Effector memory CD8-positive, alpha-beta T cell (primary cell): Measurements from ENCODE around the gene RIMS4.
"Not testable (repeated sequence)": the region's sequence is repeated elsewhere in the genome, so short reads cannot be mapped to it uniquely, and the experiment has no call there.

ENCODE experiments used
- ATAC-seq: fragments of 150-1000 bp; cut with Tn5 transposase; replicated peaks from 2 replicates; pipeline ENCODE4 v1.10.0; 2021; ENCODE audit warnings: mild to moderate bottlenecking, moderate library complexity
- DNase-seq, 3 experiments: peaks; one replicate each; pipeline ENCODE4 v3.0.0; 2021
- H3K27ac Mint-ChIP-seq, 2 donors: one replicate each; pipeline ENCODE4 v1.8.0; 2022; ENCODE audit warnings: mild to moderate bottlenecking in 2 of 2, mixed read lengths in 2 of 2, moderate library complexity in 2 of 2
- H3K27me3 Mint-ChIP-seq, 2 donors: one replicate each; pipeline ENCODE4 v1.8.0; 2022; ENCODE audit warnings: mixed read lengths in 2 of 2
- H3K36me3 Mint-ChIP-seq: one replicate; pipeline ENCODE4 v1.8.0; 2022; ENCODE audit warnings: mild to moderate bottlenecking, moderate library complexity, mixed read lengths; ENCODE audit not compliant: insufficient read depth
- H3K4me1 Mint-ChIP-seq, 2 donors: one replicate each; pipeline ENCODE4 v1.8.0; 2022; ENCODE audit warnings: low read depth in 2 of 2, mixed read lengths in 2 of 2
- H3K4me3 Mint-ChIP-seq, 2 donors: one replicate each; pipeline ENCODE4 v1.8.0; 2022; ENCODE audit warnings: mild to moderate bottlenecking in 2 of 2, mixed read lengths in 2 of 2, moderate library complexity in 2 of 2
- H3K9me3 Mint-ChIP-seq, 2 donors: one replicate each; pipeline ENCODE4 v1.8.0; 2022; ENCODE audit warnings: mixed read lengths in 2 of 2

Gene RIMS4

GRCh38 chr20:44776980-44777379, 33.4 kb downstream of the RIMS4 start:
- H3K27ac Mint-ChIP-seq, result no peak overlapping the region
- H3K27me3 Mint-ChIP-seq, result peaks cover 27 to 29% of the 10 kb centered on the region in 2 donors
- no peak for ATAC-seq
- H3K4me1 Mint-ChIP-seq, result no peaks in the 10 kb centered on the region
- no peaks in the 10 kb centered on the region for H3K36me3 Mint-ChIP-seq
- no peak overlapping the region for H3K4me3 Mint-ChIP-seq
- no peak for DNase-seq
- no peaks in the 10 kb centered on the region for H3K9me3 Mint-ChIP-seq

GRCh38 chr20:44773070-44773829, 37.1 kb downstream of the RIMS4 start:
- Mint-ChIP-seq H3K27me3 (peaks cover 22 to 35% of the 10 kb centered on the region in 2 donors), H3K36me3 (no peaks in the 10 kb centered on the region), H3K9me3 (no peaks in the 10 kb centered on the region), H3K27ac (no peak overlapping the region), H3K4me3 (no peak overlapping the region), H3K4me1 (peaks cover 0 to 2% of the 10 kb centered on the region in 2 donors)
- DNase-seq, result no peak
- ATAC-seq, result no peak

DNA sequence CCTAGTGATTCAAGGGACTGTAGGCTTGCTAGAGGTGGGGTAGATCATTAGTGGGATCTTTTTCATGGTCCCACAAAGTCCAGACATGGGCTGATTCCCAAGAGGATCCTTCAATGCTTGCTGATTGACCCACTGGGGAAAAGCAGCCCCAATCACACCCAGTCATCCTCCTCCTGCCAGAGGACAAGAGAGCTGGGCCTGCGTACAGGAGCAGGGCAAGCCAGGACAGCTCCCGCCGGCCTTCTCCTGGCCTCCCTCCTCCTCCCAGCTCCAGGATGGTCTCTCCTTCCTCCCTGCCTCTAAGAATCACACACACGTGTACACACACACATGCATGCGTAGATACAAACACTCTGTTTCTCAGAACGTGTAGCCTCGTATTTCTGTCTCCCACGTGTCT, 37.7 kb downstream of the RIMS4 start:
- no peak for DNase-seq
- peaks cover 0 to 2% of the 10 kb centered on the region in 2 donors for H3K4me1 Mint-ChIP-seq
- no peaks in the 10 kb centered on the region for H3K36me3 Mint-ChIP-seq
- H3K27ac Mint-ChIP-seq, result no peak overlapping the region
- no peak for ATAC-seq
- no peak overlapping the region for H3K4me3 Mint-ChIP-seq
- peaks cover 22 to 36% of the 10 kb centered on the region in 2 donors for H3K27me3 Mint-ChIP-seq
- no peaks in the 10 kb centered on the region for H3K9me3 Mint-ChIP-seq

GRCh38 chr20:44771172-44771535, 39.2 kb downstream of the RIMS4 start:
- H3K9me3 Mint-ChIP-seq, result no peaks in the 10 kb centered on the region
- H3K27ac Mint-ChIP-seq, result no peak overlapping the region
- no peaks in the 10 kb centered on the region for H3K36me3 Mint-ChIP-seq
- DNase-seq (no peak), ATAC-seq (no peak)
- peaks cover 0 to 2% of the 10 kb centered on the region in 2 donors for H3K4me1 Mint-ChIP-seq
- H3K27me3 Mint-ChIP-seq, result peaks cover 19 to 39% of the 10 kb centered on the region in 2 donors
- no peak overlapping the region for H3K4me3 Mint-ChIP-seq

DNA sequence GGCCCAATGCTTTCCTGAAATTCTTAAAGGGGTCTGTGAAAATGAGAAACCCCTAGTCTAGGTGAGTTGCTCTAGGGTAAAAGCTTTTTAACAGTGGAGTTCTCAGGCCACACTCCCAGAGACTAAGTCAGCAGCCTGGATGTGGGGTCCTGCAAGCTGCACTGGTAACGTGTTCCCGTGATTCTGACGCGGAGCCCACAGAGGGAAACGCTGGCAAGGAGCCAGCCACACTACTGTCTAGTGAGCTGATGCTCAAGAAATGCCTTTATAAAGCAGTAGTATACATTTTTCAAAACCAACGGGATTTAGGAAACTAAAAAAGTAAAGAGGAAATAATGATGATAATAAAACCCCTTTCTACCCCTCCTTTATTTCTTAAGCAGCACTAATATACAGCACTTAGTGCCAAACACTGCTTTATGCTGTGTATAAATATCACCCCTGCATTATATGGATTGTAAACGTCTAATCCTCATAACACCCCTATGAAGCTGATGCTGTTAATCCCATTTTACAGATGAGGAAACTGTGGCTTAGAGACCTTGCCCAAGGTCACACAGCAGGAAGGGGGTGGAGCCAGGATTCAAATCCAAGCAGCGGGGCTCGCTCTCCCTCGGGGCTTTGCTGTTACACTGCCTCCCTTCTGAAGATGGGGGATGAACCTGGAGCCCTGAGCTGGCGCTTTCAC, 39.7 kb downstream of the RIMS4 start:
- no peaks in the 10 kb centered on the region for H3K9me3 Mint-ChIP-seq
- ATAC-seq (no peak), DNase-seq (no peak)
- no peaks in the 10 kb centered on the region for H3K36me3 Mint-ChIP-seq
- H3K27ac Mint-ChIP-seq, result no peak overlapping the region
- no peak overlapping the region for H3K4me3 Mint-ChIP-seq
- H3K4me1 Mint-ChIP-seq, result peaks cover 0 to 2% of the 10 kb centered on the region in 2 donors
- peaks cover 23 to 40% of the 10 kb centered on the region in 2 donors for H3K27me3 Mint-ChIP-seq

DNA sequence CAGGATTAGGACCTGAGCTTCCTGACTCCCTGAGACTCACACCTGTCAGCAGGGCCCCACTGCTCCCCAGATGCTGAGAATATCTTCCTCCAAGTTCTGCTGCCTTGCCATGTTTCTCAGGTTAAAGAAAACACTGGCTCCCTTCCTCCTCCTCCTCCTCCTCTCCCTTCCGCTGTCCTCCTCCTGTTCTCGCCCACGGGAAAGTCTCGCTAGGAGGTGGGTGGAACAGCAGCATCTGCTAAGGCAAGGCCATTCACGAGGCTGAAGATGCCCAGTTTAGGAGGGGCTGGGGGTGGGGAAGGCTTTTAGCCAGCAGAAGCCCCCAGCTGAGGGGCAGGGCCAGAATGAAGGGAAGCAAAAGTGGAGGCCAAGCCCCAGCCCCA, 40.9 kb downstream of the RIMS4 start:
- DNase-seq (no peak), ATAC-seq (no peak)
- no peaks in the 10 kb centered on the region for H3K36me3 Mint-ChIP-seq
- H3K4me1 Mint-ChIP-seq, result peaks cover 0 to 4% of the 10 kb centered on the region in 2 donors
- H3K4me3 Mint-ChIP-seq, result no peak overlapping the region
- no peaks in the 10 kb centered on the region for H3K9me3 Mint-ChIP-seq
- no peak overlapping the region for H3K27ac Mint-ChIP-seq
- peaks cover 32 to 47% of the 10 kb centered on the region in 2 donors for H3K27me3 Mint-ChIP-seq

DNA sequence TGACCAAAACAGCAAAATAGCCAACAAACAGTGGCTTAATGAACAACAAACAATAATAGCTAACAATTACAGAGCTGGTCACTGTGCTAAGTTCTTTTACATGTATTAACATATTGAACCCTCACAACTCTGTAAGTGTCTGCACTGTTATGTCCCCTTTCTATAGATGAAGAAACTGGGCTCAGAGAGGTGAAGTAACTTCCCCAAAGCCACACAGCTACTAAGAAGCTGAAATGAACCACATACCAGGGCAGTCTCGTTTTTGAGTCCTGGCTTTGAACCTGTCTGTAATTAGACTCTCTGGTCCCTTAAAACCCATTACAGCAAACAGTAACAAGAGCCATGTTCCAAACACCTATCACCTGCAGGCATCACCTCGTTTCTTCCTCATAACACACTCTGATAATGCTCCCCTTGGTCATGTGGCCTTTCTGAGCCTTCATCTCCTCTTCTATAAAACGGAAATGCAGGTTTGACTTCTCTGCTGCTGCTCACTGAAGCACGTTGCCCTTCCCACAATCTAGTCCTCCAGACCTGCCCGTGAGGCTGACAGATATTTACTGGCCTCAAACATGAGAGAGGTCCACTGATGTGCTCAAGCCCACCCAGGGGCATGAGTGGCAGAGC, 41.4 kb downstream of the RIMS4 start:
- ATAC-seq, result no peak
- Mint-ChIP-seq H3K4me1 (peaks cover 0 to 4% of the 10 kb centered on the region in 2 donors), H3K9me3 (no peaks in the 10 kb centered on the region)

DNA sequence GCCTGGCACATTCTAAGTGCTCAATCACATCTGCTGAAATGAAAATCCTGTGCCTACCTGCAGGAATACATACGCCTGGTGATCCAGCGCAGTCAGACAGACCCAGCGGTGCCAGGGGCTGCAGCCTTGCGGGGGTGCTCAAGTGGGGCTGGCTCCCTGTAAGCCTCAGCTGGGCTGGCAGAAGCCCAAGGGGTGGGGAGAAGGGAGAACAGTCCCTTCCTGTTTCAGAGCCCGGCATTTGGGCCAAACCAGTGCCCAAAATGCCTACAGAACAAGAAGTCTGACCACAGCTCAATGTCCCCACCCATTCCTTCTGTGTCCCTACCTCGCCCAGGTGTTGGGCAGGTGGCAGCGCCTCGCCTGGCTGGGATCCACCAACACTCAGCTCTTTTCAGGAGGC, 42.1 kb downstream of the RIMS4 start:
- Mint-ChIP-seq H3K27ac (no peak overlapping the region), H3K36me3 (no peaks in the 10 kb centered on the region), H3K27me3 (peaks cover 41 to 59% of the 10 kb centered on the region in 2 donors), H3K9me3 (no peaks in the 10 kb centered on the region), H3K4me3 (no peak overlapping the region), H3K4me1 (peaks cover 0 to 4% of the 10 kb centered on the region in 2 donors)
- DNase-seq (no peak), ATAC-seq (no peak)

More for the DNA sequence above, 41.4 kb downstream of the RIMS4 start:
- no peaks in the 10 kb centered on the region for H3K36me3 Mint-ChIP-seq
- H3K4me3 Mint-ChIP-seq, result no peak overlapping the region
- DNase-seq, result no peak
- peaks cover 37 to 52% of the 10 kb centered on the region in 2 donors for H3K27me3 Mint-ChIP-seq
- no peak overlapping the region for H3K27ac Mint-ChIP-seq

- no peak overlapping the region for H3K27ac Mint-ChIP-seq
- H3K27me3 Mint-ChIP-seq, result peaks cover 41 to 66% of the 10 kb centered on the region in 2 donors
- H3K9me3 Mint-ChIP-seq, result no peaks in the 10 kb centered on the region
- peaks cover 0 to 4% of the 10 kb centered on the region in 2 donors for H3K4me1 Mint-ChIP-seq
- ATAC-seq, result no peak
- H3K4me3 Mint-ChIP-seq, result no peak overlapping the region
- DNase-seq, result no peak
- no peaks in the 10 kb centered on the region for H3K36me3 Mint-ChIP-seq
Observed at GRCh38 chr20:44765701-44766347, 44.5 kb downstream of the RIMS4 start.

- DNase-seq (no peak), ATAC-seq (no peak)
- H3K9me3 Mint-ChIP-seq, result no peaks in the 10 kb centered on the region
- peaks cover 41 to 64% of the 10 kb centered on the region in 2 donors for H3K27me3 Mint-ChIP-seq
- no peak overlapping the region for H3K4me3 Mint-ChIP-seq
- no peak overlapping the region for H3K27ac Mint-ChIP-seq
- no peaks in the 10 kb centered on the region for H3K36me3 Mint-ChIP-seq
- H3K4me1 Mint-ChIP-seq, result peaks cover 0 to 4% of the 10 kb centered on the region in 2 donors
Observed at GRCh38 chr20:44765091-44765490, 45.3 kb downstream of the RIMS4 start.

GRCh38 chr20:44763798-44764197, 46.5 kb downstream of the RIMS4 start:
- H3K36me3 Mint-ChIP-seq, H3K4me3 Mint-ChIP-seq: not testable (repeated sequence)

DNA sequence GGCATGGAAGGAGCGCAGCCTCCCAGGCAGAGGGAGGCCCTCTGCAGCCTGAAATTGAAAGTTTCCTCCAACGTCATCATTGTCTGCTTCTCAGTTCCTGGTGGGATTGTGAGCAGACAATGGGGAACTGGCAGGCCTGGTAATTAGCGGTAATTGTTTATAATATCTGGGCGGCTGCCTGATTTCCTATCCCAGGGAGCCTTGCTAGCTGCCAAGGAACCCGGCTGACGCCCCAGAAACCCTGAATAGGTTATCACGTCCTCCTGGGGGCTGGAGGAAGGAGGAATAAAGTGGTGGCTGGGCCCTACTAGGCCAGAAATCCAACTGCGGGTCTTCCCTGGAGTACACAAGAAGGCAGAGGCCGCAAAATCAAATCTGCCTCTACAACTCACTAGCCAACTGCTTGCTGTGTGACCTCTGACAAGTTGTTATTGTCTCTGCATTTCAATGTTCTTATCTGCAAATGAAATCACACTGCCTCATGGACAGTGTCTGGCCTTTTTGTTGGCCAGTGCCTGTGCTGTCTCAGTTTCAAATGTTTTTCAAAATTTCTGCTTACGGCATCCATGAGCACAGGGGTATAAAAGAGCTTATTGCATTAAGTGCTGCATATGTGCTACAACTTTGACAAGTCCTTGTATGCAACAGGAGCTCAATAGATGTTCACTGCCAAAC, 47.7 kb downstream of the RIMS4 start:
- no peaks in the 10 kb centered on the region for H3K9me3 Mint-ChIP-seq
- peaks cover 28 to 67% of the 10 kb centered on the region in 2 donors for H3K27me3 Mint-ChIP-seq
- no peak overlapping the region for H3K4me3 Mint-ChIP-seq
- ATAC-seq (no peak), DNase-seq (no peak)
- peaks cover 0 to 1% of the 10 kb centered on the region in 2 donors for H3K4me1 Mint-ChIP-seq
- no peak overlapping the region for H3K27ac Mint-ChIP-seq
- no peaks in the 10 kb centered on the region for H3K36me3 Mint-ChIP-seq

More at GRCh38 chr20:44763798-44764197, 46.5 kb downstream of the RIMS4 start:
- H3K9me3 Mint-ChIP-seq, H3K4me1 Mint-ChIP-seq, DNase-seq, ATAC-seq, H3K27ac Mint-ChIP-seq: not testable (repeated sequence)
- peaks cover 34 to 64% of the 10 kb centered on the region in 2 donors for H3K27me3 Mint-ChIP-seq

GRCh38 chr20:44761423-44761822, 48.9 kb downstream of the RIMS4 start:
- Mint-ChIP-seq H3K27me3 (peaks cover 26 to 70% of the 10 kb centered on the region in 2 donors), H3K4me1 (peaks cover 0 to 1% of the 10 kb centered on the region in 2 donors), H3K36me3 (no peaks in the 10 kb centered on the region), H3K9me3 (no peaks in the 10 kb centered on the region), H3K4me3 (no peak overlapping the region), H3K27ac (no peak overlapping the region)
- ATAC-seq (no peak), DNase-seq (no peak)
